Activated naive CD8-positive, alpha-beta T cell treated with anti-CD3 and anti-CD28 coated beads, Interleukin-2, amount 50 U/mL, for 24 hours (primary cell): ENCODE results near the gene NEDD9.

Source experiments
- ATAC-seq: fragments of 150-1000 bp; cut with Tn5 transposase; one replicate; pipeline ENCODE4 v1.10.0; 2021
- DNase-seq: peaks from one replicate; pipeline ENCODE4 v3.0.0; 2021
- H3K27ac Mint-ChIP-seq: one replicate; pipeline ENCODE4 v1.8.0; 2021; ENCODE audit warnings: mild to moderate bottlenecking, mixed read lengths
- H3K27me3 Mint-ChIP-seq: one replicate; pipeline ENCODE4 v1.8.0; 2021; ENCODE audit warnings: mixed read lengths
- H3K36me3 Mint-ChIP-seq: one replicate; pipeline ENCODE4 v1.8.0; 2021; ENCODE audit warnings: low read depth, mixed read lengths
- H3K4me1 Mint-ChIP-seq: one replicate; pipeline ENCODE4 v1.8.0; 2021; ENCODE audit warnings: mixed read lengths
- H3K4me3 Mint-ChIP-seq: one replicate; pipeline ENCODE4 v1.8.0; 2021; ENCODE audit warnings: mild to moderate bottlenecking, moderate library complexity, mixed read lengths
- H3K9me3 Mint-ChIP-seq: one replicate; pipeline ENCODE4 v1.8.0; 2021; ENCODE audit warnings: mixed read lengths

Gene NEDD9

DNA sequence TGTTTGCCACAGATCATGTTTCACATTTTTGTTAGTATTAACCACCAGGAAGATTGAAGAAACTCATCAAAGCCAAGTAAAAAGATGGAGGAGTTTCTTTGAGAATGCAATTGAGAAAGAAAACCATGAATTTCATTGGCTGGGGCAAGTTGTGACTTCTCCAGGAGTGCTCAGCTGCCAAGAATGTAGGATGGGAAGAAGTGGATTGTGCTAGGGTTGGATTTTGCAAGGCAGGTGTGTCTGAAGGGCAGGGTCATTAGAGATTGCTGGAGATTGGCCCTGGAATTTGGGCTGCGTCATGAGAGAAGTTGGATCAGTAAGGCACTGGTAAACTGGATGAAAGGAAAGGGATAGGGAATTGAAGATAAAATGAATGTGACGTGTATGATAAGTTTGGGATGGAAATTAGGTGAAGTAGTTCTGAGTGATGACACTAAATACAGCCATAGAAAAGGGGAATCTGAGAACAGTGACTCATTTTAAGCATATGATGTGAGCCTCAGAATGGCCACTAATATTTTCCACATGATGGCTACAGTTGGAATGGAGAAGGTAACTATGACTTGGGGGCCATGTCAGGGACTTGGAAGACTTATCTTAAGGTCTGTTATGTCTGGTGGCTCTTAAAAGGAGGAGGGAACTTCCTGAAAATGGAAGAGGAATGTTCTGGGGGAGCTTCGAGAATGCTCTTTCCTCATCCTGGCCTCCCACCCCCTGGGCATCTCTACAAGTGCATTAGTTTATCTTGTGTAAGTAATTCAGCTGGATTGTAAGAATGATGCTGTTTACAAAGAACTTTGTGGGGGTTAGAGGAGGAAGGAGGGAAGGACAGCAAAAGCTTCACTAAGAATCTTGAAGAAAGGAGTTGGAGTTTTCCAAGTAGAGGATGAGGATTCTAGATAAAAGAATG lies 93.2 kb downstream of the NEDD9 start:
- H3K4me3 Mint-ChIP-seq: peak overlapping the region; percentile 22
- H3K27ac Mint-ChIP-seq: peak overlapping the region; percentile 68
- H3K36me3 Mint-ChIP-seq: peaks cover 17% of the 10 kb centered on the region
- H3K27me3 Mint-ChIP-seq: no peaks in the 10 kb centered on the region
- ATAC-seq (peak; percentile 93), DNase-seq (no peak)
- no peaks in the 10 kb centered on the region for H3K9me3 Mint-ChIP-seq
- peaks cover 27% of the 10 kb centered on the region for H3K4me1 Mint-ChIP-seq

DNA sequence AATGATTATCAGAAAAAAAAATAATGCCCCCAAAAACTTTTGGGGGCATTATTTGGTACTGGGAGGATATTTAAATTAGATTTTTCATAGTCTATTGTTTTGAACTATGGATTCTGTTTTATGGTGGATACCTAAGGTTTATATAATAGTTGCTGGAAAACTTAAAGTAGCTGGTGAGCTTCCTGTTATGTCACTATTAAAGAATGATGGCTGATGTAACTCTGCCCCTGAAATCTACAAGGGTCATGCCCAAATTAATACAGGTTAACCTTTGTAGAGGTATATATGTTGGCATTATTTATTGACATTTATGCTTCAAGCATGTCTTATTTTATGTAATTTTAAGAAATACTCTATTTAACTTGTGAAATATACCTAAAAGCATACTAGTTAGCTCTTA lies 95.7 kb downstream of the NEDD9 start:
- Mint-ChIP-seq H3K9me3 (no peaks in the 10 kb centered on the region), H3K27ac (no peak overlapping the region), H3K4me3 (no peak overlapping the region), H3K27me3 (no peaks in the 10 kb centered on the region), H3K36me3 (peaks cover 19% of the 10 kb centered on the region), H3K4me1 (peaks cover 26% of the 10 kb centered on the region)
- DNase-seq (no peak), ATAC-seq (no peak)
